ENCODE data around the gene OBSCN. TPM values are rescaled to one million over a fixed set of nuclear protein-coding genes. Genes with fewer than 3 reads are reported as not detected.

Gene OBSCN
- total and polyA plus RNA-seq, 2 of the 13 experiments (the other 11 are each of a cell fraction or from before 2014, with no cell fraction given), result 0.20 TPM

GRCh38 chr1:228394571-228395394 lies 186.9 kb downstream of the OBSCN start (continued):
- TF ChIP-seq SYNCRIP (IDR thresholded peaks at IDR 0.05; ENCODE audit: insufficient read depth, low read depth, low read length) (no peak), MTF2 (CRISPR knock-in tag; IDR thresholded peaks at IDR 0.05; ENCODE audit: borderline replicate concordance) (no peak), ZNF460 (CRISPR knock-in tag; IDR thresholded peaks at IDR 0.05; ENCODE audit: borderline replicate concordance) (no peak), ZNF558 (CRISPR knock-in tag; IDR thresholded peaks at IDR 0.05; ENCODE audit: borderline replicate concordance) (no peak), MAFK (conservative IDR thresholded peaks at IDR 0.05 in 1 of 2, IDR thresholded peaks at IDR 0.05 in 1 of 2; ENCODE audit: low read length in 2 of 2) (no peak), REST (IDR thresholded peaks at IDR 0.05; ENCODE audit: borderline replicate concordance in 1 of 2, low read depth in 1 of 2, low read length in 2 of 2) (no peak), TAF15 (IDR thresholded peaks at IDR 0.05; ENCODE audit: low read depth, low read length, poor library complexity, severe bottlenecking) (no peak), SMAD1 (CRISPR knock-in tag; IDR thresholded peaks at IDR 0.05; ENCODE audit: borderline replicate concordance, low read depth) (no peak; the same call in 1 of the 2 replicates), ZSCAN12 (CRISPR knock-in tag; IDR thresholded peaks at IDR 0.05) (no peak), AGO2 (optimal IDR thresholded peaks at IDR 0.05; ENCODE audit: low read depth, low read length) (peak; percentile 78), DNMT3B (CRISPR knock-in tag; conservative IDR thresholded peaks at IDR 0.05) (no peak), POLR2A (IDR thresholded peaks at IDR 0.05; ENCODE audit: insufficient read depth in 1 of 2, low read depth in 2 of 2, low read length in 2 of 2) (0 out of 4 replicates have a peak, but pooled peaks of 1 of the 2 experiments have one; percentile 29), CHCHD3 (CRISPR knock-in tag; IDR thresholded peaks at IDR 0.05) (no peak), CENPT (CRISPR knock-in tag; IDR thresholded peaks at IDR 0.05; ENCODE audit: low read depth) (no peak)
- TF ChIP-seq, protein P1, sequence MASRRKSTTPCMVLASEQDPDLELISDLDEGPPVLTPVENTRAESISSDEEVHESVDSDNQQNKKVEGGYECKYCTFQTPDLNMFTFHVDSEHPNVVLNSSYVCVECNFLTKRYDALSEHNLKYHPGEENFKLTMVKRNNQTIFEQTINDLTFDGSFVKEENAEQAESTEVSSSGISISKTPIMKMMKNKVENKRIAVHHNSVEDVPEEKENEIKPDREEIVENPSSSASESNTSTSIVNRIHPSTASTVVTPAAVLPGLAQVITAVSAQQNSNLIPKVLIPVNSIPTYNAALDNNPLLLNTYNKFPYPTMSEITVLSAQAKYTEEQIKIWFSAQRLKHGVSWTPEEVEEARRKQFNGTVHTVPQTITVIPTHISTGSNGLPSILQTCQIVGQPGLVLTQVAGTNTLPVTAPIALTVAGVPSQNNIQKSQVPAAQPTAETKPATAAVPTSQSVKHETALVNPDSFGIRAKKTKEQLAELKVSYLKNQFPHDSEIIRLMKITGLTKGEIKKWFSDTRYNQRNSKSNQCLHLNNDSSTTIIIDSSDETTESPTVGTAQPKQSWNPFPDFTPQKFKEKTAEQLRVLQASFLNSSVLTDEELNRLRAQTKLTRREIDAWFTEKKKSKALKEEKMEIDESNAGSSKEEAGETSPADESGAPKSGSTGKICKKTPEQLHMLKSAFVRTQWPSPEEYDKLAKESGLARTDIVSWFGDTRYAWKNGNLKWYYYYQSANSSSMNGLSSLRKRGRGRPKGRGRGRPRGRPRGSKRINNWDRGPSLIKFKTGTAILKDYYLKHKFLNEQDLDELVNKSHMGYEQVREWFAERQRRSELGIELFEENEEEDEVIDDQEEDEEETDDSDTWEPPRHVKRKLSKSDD (CRISPR knock-in tag; IDR thresholded peaks at IDR 0.05; ENCODE audit: low read depth), result peak; percentile 95; the same call in 1 of the 2 replicates
- TF ChIP-seq, protein P2, sequence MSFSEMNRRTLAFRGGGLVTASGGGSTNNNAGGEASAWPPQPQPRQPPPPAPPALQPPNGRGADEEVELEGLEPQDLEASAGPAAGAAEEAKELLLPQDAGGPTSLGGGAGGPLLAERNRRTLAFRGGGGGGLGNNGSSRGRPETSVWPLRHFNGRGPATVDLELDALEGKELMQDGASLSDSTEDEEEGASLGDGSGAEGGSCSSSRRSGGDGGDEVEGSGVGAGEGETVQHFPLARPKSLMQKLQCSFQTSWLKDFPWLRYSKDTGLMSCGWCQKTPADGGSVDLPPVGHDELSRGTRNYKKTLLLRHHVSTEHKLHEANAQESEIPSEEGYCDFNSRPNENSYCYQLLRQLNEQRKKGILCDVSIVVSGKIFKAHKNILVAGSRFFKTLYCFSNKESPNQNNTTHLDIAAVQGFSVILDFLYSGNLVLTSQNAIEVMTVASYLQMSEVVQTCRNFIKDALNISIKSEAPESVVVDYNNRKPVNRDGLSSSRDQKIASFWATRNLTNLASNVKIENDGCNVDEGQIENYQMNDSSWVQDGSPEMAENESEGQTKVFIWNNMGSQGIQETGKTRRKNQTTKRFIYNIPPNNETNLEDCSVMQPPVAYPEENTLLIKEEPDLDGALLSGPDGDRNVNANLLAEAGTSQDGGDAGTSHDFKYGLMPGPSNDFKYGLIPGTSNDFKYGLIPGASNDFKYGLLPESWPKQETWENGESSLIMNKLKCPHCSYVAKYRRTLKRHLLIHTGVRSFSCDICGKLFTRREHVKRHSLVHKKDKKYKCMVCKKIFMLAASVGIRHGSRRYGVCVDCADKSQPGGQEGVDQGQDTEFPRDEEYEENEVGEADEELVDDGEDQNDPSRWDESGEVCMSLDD (CRISPR knock-in tag; IDR thresholded peaks at IDR 0.05; ENCODE audit: borderline replicate concordance), result no peak
